ENCODE results near the gene SLC17A9. TPM values are rescaled to one million over a fixed set of nuclear protein-coding genes. Genes with fewer than 3 reads are reported as not detected.

SLC17A9 gene
- total RNA-seq, 3 donors from 2014 or later = 2.2 to 4.9 (median 2.7) TPM

DNA sequence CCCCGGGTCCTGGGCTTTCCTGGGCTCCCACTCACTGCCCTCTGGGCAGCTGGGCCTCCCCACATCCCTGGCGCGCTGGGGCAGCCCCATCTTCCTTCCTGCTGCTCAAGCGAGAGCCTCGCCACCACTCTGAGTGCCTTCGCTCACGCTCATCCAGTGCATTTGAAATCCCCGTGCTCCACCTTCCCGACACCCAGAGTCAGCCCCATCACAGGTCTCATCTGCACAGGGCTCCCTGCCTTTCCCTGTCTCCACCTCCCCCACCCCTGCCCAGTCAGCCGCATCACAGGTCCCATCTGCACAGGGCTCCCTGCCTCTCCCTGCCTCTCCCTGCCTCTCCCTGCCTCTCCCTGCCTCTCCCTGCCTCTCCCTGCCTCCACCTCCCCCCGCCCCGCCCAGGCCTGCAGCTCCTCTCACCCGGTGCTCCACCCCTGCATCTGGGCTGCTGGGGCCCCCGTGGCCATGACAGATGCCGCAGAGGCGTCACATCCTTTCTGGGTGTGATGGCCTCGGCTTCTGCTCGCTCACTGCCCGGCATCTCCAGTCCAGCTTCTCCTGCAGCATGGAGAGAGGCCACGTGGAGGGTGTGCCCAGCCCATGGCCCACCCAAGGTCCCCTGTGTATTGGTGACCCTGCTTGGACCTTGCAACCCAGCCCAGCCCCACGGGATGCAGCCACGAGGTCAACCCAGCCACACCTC is 63.3 kb downstream of the SLC17A9 start:
- Histone ChIP-seq H3K36me3 (no peaks in the 10 kb centered on the region), H3K9me3 (peaks cover 8 to 18% of the 10 kb centered on the region in 2 donors), H3K27ac (no peak overlapping the region), H3K4me3 (no peak overlapping the region), H3K4me1 (no peaks in the 10 kb centered on the region), H3K27me3 (peaks cover 2 to 61% of the 10 kb centered on the region in 2 donors)
- intact Hi-C loops (cut with DNase I; ENCODE audit: low total_unique reads) = no loop called here
- TF ChIP-seq, protein P1, sequence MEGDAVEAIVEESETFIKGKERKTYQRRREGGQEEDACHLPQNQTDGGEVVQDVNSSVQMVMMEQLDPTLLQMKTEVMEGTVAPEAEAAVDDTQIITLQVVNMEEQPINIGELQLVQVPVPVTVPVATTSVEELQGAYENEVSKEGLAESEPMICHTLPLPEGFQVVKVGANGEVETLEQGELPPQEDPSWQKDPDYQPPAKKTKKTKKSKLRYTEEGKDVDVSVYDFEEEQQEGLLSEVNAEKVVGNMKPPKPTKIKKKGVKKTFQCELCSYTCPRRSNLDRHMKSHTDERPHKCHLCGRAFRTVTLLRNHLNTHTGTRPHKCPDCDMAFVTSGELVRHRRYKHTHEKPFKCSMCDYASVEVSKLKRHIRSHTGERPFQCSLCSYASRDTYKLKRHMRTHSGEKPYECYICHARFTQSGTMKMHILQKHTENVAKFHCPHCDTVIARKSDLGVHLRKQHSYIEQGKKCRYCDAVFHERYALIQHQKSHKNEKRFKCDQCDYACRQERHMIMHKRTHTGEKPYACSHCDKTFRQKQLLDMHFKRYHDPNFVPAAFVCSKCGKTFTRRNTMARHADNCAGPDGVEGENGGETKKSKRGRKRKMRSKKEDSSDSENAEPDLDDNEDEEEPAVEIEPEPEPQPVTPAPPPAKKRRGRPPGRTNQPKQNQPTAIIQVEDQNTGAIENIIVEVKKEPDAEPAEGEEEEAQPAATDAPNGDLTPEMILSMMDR (IDR thresholded peaks at IDR 0.05) = no peak
- TF ChIP-seq POLR2AphosphoS5 (IDR thresholded peaks at IDR 0.05) = no peak
- TF ChIP-seq POLR2A (IDR thresholded peaks at IDR 0.05) = no peak
- no peak for DNase-seq (ENCODE audit: low spot score in 2 of 2)

GRCh38 chr20:63016514-63017075 is 64.1 kb downstream of the SLC17A9 start:
- Histone ChIP-seq H3K9me3 (peaks cover 8 to 18% of the 10 kb centered on the region in 2 donors), H3K27me3 (peaks cover 2 to 65% of the 10 kb centered on the region in 2 donors), H3K27ac (no peak overlapping the region), H3K36me3 (no peaks in the 10 kb centered on the region), H3K4me1 (no peaks in the 10 kb centered on the region), H3K4me3 (no peak overlapping the region)
- no peak for DNase-seq (ENCODE audit: low spot score in 2 of 2)
- intact Hi-C loops (cut with DNase I; ENCODE audit: low total_unique reads) = no loop called here
- TF ChIP-seq POLR2A (IDR thresholded peaks at IDR 0.05) = no peak
- TF ChIP-seq POLR2AphosphoS5 (IDR thresholded peaks at IDR 0.05) = no peak
- TF ChIP-seq, protein P1 (IDR thresholded peaks at IDR 0.05) = no peak

DNA sequence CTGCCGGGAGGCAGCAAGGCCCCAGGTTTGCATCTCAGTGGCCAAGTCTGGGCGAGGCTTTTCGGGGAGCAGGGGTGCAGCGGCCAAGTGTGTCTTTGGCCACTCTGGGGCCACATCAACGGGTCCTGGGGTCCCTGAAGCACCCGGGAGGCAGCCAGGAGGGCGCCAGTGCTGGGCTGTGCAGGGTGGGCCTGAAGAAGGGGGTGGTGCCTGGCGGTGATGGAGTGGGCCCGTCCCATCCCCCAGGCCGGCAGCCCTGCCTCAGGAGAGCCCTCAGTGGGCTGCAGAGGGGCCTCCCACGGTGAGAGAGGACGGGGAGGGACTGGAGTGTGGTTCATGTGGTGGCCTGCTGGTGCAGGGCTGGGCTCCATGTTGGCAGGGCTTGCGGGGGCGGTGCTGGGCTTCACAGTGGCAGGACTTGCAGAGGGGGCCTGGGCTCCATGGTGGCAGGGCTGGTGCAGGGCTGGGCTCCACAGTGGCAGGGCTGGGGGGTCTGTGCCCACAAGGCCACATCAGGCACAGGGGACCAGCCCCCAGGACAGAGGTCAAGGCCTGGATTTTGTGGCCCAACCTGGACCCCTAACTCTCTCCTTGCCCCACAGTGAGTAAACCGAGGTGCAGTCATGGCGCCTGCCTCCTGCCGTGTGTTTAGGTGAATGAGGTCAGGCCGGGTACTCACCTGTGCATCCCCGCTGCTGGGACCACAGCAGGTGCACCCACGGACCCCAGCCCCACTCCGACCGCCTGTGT is 64.7 kb downstream of the SLC17A9 start:
- H3K27me3 ChIP-seq = peaks cover 2 to 72% of the 10 kb centered on the region in 2 donors
- H3K36me3 ChIP-seq = no peaks in the 10 kb centered on the region
- H3K4me1 ChIP-seq = no peaks in the 10 kb centered on the region
- intact Hi-C loops (cut with DNase I; ENCODE audit: low total_unique reads) = no loop called here
- H3K9me3 ChIP-seq = peaks cover 8 to 18% of the 10 kb centered on the region in 2 donors
- no peak for TF ChIP-seq POLR2AphosphoS5 (IDR thresholded peaks at IDR 0.05)
- no peak for TF ChIP-seq POLR2A (IDR thresholded peaks at IDR 0.05)
- TF ChIP-seq, protein P1 (IDR thresholded peaks at IDR 0.05) = no peak
- H3K4me3 ChIP-seq = no peak overlapping the region
- DNase-seq (ENCODE audit: low spot score in 2 of 2) = no peak
- no peak overlapping the region for H3K27ac ChIP-seq

DNA sequence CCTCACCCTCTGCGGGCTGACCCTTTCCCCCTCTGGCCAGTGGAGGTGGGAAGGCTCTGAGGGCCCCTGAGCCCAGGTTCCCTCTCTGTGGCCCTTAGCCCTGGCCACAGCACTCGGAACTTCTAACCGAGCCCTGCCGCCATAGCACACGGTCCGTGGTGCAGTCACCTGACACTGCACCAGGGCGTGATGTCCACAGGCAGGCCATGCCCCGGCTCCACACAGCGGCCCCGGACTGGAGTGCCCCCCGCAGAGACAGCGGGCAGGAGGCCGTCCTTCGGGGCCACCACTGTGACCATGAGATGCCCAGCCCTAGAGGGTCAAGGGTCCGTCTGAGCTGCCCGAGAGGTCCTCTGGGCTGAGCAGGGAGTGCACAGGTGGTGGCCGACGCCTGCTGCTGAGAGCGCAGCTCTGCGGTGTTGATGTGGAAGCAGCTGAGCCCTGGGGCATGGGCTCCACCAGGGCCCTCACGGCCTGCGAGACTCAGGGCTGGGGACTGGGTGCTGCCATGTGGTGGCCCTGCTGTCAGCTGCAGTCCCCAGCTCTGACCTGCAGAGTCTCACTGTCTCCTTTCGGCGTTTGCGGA is 65.4 kb downstream of the SLC17A9 start:
- Histone ChIP-seq H3K27me3 (peaks cover 2 to 79% of the 10 kb centered on the region in 2 donors), H3K4me1 (no peaks in the 10 kb centered on the region), H3K36me3 (no peaks in the 10 kb centered on the region), H3K4me3 (no peak overlapping the region), H3K27ac (no peak overlapping the region), H3K9me3 (peaks cover 8 to 15% of the 10 kb centered on the region in 2 donors)
- TF ChIP-seq POLR2A (IDR thresholded peaks at IDR 0.05) = no peak
- TF ChIP-seq, protein P1 (IDR thresholded peaks at IDR 0.05) = no peak
- no peak for DNase-seq (ENCODE audit: low spot score in 2 of 2)
- intact Hi-C loops (cut with DNase I; ENCODE audit: low total_unique reads) = no loop called here

Other genes starting within 250 kb of the SLC17A9 start
- under 1 TPM in 1 of 3 donors, not detected in 2; under 0.01 TPM for gene NTSR1, start 243.9 kb upstream of the SLC17A9 start, total RNA-seq
- gene MRGBP, start 156.2 kb upstream of the SLC17A9 start, total RNA-seq = 10 to 100 TPM in 2 of 3 donors, 1 to 10 TPM in 1; 8.5 to 12.9 (median 12.5) TPM
- 10 to 100 TPM; 38.5 to 45.3 (median 44.2) TPM for gene OGFR, start 147.9 kb upstream of the SLC17A9 start, total RNA-seq
- gene COL9A3, start 135.7 kb upstream of the SLC17A9 start, total RNA-seq = 10 to 100 TPM in 1 of 3 donors, 1 to 10 TPM in 1, under 1 TPM in 1; 0.16 to 10.2 (median 5.0) TPM
- 10 to 100 TPM in 2 of 3 donors, 1 to 10 TPM in 1; 7.8 to 21.0 (median 12.5) TPM for gene TCFL5, start 90.9 kb upstream of the SLC17A9 start, total RNA-seq
- 10 to 100 TPM; 59.8 to 83.1 (median 64.9) TPM for gene DIDO1, start 26.2 kb upstream of the SLC17A9 start, total RNA-seq
- 10 to 100 TPM; 30.2 to 36.7 (median 31.8) TPM for gene GID8, start 14.6 kb upstream of the SLC17A9 start, total RNA-seq
- not detected for gene BHLHE23, start 54.3 kb downstream of the SLC17A9 start, total RNA-seq